ENCODE measurements around the gene GHRHR.

The GHRHR gene

DNA sequence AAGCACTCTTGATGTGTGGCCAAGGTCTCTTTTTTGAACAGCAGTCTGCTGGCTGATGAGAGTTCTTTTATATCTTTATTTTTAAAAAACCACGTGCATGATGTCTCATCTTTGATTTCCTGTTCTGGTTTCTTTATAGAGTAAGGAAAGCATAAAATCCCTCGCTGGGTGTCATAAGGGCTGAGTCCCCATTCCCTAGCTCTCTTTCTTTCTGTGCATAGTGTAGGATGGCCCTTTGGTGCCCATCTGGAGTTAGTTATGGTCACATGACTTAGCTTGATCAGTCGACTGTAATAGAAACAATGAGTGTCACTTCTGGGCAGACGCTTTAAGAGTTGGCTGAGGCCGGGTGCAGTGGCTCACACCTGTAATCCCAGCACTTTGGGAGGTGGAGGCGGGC, 38.5 kb downstream of the GHRHR start:
- in situ Hi-C loops (cut with MboI; ENCODE audit: low sequenced_read_pairs) = no loop called here

DNA sequence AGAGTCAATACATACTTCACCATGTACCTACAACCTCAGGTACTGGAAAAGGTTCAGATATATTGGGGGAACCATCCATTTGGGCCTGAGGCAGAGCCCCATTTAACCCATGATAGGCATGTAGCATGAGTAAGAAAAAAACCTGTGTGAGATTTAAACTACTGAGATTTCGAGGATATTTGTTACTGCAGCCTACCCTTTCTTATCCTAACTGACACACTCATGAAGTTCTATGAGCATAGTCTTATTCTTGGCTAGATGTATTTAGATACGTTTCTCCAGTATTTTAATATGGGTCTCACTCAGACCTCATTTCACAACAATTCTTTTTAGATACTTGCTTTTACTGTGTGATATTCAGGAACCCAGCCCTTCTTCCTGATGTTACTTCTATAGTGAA, 39.3 kb downstream of the GHRHR start:
- in situ Hi-C loops (cut with MboI; ENCODE audit: low sequenced_read_pairs) = no loop called here

DNA sequence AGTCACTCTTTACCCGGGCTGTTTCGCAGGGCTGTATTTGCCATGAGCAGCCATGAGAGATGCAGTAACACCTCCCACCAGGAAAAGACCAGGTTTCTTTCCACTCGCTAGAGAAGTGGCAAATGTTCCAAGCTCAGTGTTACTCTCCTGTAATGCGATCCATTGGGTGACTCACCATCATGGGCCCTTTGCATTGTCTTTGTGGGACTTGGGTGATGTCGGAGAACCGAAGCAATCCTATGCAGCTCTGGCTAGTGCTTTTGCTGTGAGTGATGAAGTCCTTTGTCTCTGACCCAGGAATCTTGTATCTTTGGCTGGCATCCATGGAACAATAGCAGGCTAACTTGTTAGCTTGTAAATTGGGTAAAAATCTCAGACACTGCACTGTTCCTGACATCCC, 40.0 kb downstream of the GHRHR start:
- in situ Hi-C loops (cut with MboI; ENCODE audit: low sequenced_read_pairs) = no loop called here

DNA sequence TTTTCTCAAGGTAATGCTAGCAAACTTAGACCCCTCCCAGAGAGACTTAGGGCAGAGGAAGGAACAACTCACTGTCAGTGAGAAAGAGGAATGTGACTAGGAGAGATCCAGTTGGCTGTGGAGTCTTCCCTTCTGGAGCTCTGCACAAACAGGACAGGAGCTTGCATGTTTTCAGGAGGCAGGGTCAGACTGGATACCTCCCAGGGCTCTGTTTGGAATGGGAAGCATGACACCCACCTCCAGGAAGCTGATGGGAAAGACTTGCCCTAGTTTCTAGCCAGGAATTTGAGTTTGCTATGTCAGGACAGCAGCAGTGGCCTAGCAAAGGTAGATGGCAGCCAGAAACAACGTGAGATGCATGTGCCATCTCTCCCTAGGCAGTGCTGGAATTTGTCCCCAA, 40.6 kb downstream of the GHRHR start:
- in situ Hi-C loops (cut with MboI; ENCODE audit: low sequenced_read_pairs) = no loop called here

DNA sequence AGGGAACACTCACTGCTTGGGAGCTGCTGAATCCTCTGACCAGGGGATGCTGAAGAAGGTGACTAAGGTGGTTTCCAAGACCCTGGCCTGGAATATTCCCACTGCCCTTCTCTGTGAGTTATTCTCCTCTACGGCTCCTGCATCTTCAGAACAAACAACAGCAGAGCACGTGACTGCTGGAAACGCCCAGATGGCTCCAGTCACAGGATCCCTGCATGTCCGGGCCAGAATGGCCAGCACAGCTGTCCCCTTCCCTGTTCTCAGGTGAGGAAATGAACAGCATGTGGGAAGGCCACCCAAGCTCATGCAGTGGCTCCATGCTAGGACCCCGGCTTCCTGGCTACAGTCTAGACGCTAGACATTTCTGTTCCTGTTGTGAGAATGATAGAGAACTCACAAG, 43.1 kb downstream of the GHRHR start:
- in situ Hi-C loops (cut with MboI; ENCODE audit: low sequenced_read_pairs) = no loop called here

DNA sequence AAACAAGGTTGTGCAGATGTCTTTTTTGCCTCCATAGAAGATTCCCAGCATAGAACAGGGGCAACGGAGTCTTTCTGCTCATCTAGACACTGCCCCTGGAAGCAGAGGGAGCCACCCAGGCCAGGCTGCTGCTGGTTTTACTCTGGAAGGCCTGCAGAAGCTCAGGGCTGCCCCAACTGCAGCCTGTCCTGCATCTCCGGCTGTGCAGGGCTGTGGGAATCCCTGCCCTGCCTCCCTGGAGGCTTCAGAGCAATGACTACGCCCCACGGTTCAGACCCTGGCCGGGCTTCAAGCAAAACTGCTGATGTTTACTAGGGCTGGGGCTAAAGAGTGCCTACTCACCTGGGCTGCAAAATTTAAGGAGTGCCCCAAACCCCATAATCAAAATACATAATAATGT, 43.9 kb downstream of the GHRHR start:
- in situ Hi-C loops (cut with MboI; ENCODE audit: low sequenced_read_pairs) = no loop called here

DNA sequence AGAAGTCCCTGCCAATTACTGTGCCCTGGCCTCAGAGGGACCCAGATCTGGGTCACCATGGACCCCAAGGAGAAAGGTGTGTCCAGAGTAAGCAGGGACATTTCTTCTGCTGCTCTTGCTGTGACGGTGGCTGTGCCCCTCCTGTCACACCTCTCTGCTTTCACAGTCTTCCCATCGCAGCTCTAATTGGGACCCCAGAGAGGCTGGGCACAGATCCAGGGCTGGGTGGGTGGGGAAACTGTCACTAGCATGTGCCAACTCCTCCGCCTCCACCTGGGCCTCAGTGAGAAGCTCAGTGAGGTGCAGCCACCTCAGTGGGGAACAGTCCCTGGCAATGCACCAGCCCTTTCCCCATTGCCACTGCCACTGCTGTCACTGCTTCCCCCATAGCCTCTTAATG, 51.1 kb downstream of the GHRHR start:
- in situ Hi-C loops (cut with MboI; ENCODE audit: low sequenced_read_pairs) = no loop called here

DNA sequence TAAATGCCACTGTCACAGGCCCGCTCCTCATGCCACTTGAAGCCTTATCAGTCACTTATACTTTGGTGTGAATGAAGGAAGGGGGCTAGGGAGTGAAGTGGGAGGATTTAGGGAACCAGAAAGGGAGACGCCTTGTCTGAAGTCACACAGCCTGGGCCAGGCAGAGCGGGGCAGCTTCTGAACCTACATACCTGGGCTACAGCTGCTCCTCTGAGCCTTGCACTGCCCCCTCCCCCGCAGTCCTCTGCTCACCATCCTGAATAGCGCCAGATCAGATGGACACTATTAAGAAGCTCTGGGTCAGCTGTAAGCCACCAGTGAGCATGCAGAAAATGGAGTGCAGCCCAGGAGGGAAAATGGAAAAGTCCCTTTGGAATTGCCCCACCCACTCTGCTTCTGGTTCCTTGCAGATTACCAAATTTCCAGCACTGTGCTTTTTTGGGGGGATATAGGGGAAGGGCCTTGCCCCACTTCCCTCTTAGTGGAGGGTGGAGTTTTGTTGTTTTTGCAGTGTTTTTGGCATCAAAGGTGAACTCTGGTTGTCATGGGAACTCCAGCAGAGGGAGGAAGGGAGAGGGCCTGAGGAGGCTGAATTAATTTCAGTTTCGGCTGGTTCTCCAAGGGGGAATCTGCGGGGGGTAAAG, 53.4 kb downstream of the GHRHR start:
- in situ Hi-C loops (cut with MboI; ENCODE audit: low sequenced_read_pairs) = no loop called here

DNA sequence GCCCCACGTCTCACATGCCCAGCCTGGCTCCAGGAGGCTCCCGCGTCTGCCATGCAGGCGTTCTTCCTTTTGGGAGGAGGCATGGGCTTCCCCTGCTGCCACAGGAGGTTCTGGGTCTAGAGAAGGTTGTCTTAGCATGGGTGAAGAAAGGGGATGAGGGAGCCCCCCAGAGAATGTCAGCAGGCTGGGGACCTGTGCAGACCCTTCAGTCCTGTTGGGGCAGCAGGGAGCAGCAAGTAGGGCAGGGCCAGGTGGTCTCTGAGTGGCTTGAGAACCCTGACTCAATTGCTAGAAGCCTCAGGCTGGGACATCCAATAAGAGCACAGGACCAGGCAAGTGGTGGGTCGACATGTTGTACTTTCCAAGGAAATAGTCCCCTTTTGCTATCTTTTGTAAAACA, 54.0 kb downstream of the GHRHR start:
- in situ Hi-C loops (cut with MboI; ENCODE audit: low sequenced_read_pairs) = no loop called here

DNA sequence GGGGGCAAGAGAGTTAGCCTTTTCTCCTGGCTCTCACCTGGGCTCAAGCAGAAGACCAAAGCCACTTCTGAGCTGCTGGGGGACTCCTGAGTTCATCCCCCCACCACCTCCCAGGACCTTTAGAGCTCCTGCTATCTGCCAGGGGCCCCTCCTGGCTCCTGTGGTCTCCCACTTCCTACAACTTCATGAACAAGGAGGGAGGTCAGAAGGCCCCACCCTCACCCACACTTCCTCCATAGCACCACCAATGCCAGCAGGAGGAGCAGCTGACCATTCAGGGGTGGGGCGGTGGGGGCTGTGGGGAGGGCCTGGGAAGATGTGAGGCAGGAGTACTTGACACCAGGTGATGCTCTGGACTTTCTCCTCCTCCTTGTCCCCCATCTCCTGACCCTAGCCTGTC, 55.8 kb downstream of the GHRHR start:
- in situ Hi-C loops (cut with MboI; ENCODE audit: low sequenced_read_pairs) = no loop called here

DNA sequence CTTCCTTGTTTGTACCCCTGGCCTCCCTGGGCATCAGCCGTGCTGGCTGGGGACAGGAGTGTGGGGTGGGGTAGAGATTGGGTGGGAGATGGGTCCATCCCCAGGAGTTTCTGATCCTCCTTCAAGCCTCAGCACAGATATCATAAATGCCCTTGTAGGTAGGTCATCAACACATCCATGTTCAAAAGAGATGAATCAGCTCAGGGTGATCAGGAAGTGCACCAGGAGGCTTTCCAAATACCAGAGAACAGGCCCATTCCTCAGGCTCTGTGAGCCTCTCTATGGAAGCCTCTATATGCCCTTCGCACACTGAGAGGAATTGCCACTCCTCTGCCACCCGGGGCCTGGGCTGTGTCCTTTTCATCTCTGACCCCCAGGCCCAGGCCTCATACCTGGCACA, 56.4 kb downstream of the GHRHR start:
- in situ Hi-C loops (cut with MboI; ENCODE audit: low sequenced_read_pairs) = no loop called here

DNA sequence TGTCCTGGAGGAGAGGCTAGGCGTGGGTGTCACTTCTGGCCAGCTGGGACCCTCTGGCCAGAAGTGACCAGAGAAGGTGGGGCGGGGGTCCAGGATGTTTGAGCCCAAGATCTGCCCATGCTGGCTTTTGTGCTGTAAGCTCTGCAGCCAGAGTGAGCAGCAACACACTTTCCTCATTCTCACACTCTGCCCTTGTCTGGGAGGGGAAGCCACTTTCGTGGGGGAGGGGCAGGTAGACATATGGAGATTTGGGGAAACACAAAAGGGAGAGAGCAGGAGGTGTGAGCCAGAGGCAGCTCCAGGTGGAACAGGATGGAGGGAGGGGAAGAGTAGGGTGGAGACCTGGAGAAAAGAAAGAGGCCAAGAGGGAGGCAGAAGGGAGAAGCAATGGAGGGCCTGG, 56.9 kb downstream of the GHRHR start:
- in situ Hi-C loops (cut with MboI; ENCODE audit: low sequenced_read_pairs) = no loop called here

DNA sequence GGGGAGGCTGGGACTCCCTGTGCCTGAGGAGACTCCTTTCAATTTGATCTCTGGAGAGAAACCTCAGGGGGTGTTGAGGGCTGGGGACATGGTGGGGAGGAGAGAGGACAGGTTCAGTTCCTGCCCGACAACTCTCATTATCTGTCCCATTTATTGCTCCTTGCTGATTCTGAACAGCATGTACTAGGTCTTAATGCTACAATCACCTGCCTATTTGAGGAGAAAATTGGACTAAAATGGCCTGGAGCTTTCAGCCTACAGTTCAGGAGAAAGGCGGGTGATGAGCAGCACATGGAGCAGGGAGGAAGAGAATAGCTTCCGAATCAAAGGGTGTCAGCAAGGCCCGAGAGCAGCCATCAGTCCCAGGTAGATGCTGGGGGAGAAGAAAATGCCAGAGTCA, 58.4 kb downstream of the GHRHR start:
- in situ Hi-C loops (cut with MboI; ENCODE audit: low sequenced_read_pairs) = no loop called here

DNA sequence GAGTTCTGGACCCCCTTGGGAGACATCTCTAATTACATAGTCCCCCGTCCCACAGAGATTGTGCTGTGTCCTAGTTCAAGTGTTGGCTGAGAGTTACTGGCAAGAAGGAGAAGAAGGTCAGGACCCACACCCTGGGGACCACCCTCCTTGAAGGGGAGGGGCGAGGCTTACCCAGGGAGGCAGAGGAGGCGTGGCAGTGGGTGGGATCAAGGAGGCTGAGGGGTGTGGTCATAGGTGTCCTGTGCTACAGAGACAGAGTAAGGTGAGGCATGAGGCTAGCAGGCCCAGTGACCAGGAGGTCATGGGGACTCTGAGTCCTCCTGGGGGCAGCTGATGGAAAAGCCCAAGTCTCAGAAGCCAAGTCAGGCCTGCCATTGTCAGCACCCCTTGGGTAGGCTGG, 59.0 kb downstream of the GHRHR start:
- in situ Hi-C loops (cut with MboI; ENCODE audit: low sequenced_read_pairs) = no loop called here

DNA sequence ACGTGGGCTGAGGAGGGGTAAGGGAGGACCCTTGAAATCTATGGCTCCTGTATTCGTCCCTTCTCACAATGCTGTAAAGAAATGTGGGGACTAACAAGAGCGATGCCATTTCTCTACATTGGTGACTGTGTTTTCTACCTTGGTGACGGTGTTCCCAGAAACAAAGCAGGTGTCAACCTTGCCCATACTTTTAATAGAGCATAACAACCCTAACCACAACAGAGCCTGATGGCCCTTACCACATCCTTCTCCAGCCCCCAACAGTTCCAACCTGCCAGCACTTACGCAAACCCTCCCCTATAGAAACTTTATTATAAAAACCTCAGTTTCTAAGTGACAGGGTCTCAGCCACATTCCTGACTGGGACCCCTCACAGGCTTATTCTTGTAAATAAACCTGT, 60.1 kb downstream of the GHRHR start:
- in situ Hi-C loops (cut with MboI; ENCODE audit: low sequenced_read_pairs) = no loop called here

DNA sequence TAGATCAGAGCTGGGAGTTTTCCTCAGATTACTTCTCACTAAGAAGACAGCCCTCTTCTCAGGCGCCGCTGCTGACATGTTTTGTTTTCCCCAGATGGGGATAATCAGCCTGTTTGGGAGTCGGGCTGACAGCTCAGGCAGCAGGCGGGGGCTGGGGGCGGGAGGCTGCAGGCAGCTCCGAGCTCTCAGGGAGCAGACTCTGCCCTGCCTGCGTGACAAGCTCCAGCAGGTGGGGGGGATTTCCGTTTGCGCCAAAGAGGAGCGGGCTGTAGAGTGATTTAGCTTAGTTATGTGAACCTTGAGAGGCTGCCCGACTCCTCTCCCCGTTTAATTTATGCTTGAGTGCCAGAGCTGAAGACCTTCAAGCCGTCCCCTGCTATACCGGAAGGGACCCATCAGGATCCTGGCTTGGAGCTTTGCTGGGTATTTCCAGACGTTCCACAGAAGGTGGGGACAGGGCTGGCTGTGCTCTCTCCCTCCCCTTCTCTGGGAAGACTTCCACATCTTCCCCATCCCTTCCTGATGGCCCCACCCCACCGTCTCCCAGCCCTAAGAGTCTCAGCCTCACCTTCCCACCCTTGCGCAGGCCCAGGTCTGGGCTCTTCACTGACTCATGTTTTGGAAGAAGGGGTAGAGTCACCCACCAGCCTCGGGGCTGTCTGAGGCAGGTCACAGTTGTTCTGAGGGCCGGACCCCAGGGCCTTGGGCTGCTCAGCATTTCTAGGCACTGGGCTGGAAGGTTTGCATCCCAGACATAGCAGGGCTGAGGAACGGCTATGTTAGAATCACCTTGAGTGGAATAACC, 63.6 kb downstream of the GHRHR start:
- in situ Hi-C loops (cut with MboI; ENCODE audit: low sequenced_read_pairs) = no loop called here

DNA sequence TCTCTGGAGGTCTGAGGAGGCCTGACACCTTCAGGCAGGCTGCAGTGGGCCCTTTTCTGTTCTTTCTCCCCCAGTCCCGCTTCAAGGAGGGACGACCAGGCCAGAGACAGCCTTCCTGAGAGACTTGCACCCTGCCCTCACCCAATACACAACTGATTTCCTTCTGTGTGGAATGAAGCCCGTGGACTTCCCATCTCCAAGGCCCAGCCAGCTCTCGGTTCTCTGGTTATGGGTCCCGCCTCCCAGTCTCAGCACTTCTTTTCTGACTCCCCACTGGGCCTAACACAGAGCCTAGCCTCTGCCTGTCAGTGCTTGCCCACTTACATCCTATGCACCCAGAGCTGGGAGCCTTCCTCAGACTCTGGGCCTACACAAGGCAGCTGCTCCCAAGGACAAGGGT, 64.3 kb downstream of the GHRHR start:
- in situ Hi-C loops (cut with MboI; ENCODE audit: low sequenced_read_pairs) = no loop called here

DNA sequence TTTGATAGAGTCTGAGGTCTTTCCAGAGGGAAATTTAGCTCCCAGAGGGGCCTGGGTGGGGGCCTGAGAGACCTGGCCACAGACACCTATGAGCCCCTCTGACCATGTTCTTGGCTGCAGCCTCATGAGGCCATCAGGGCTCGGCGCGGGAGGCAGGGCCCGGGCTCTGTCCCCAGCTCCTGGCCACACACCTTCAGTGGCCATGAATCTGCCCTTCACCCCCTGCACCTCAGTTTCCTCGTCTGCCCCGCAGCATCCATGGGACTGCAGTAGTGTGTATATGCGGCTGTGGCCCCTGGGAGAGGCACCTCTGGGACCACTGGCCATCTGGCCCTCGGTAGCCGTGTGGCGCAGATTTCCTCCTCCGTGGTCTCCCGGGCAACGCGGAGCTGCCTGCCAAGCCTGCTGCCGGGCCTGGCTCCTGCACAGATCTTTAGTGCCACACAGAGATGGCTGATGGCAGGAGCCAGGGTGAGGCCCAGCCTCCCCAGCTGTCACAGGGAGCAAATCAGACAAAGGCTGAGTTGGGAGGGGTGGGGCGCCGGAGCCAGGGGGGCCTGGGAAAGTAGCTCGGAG, 64.8 kb downstream of the GHRHR start:
- in situ Hi-C loops (cut with MboI; ENCODE audit: low sequenced_read_pairs) = no loop called here
